Activated T-helper 1 cell treated with anti-CD3 and anti-CD28 coated beads, Interleukin-12 subunit alpha, Interleukin-12 subunit beta, Interleukin-2, Interleukin-4 antibody, amounts not matched to agents 30 ng/mL and 10 ng/mL and 1 ng/mL, durations not matched to agents 14 hours and 24 hours and 36 hours (primary cell): Measurements from ENCODE around the gene NDST3. TPM values are rescaled to one million over a fixed set of nuclear protein-coding genes. Genes with fewer than 3 reads are reported as not detected.

Source experiments
- DNase-seq: peaks from one replicate; pipeline ENCODE4 v3.0.0; 2021; ENCODE audit warnings: low spot score
- H3K27ac Mint-ChIP-seq: one replicate; pipeline ENCODE4 v1.8.0; 2021; ENCODE audit warnings: mild to moderate bottlenecking, mixed read lengths
- H3K27me3 Mint-ChIP-seq: one replicate; pipeline ENCODE4 v1.8.0; 2022; ENCODE audit warnings: mild to moderate bottlenecking, moderate library complexity, mixed read lengths; ENCODE audit not compliant: insufficient read depth
- H3K36me3 Mint-ChIP-seq: one replicate; pipeline ENCODE4 v1.8.0; 2021; ENCODE audit warnings: low read depth, mixed read lengths
- H3K4me1 Mint-ChIP-seq: one replicate; pipeline ENCODE4 v1.8.0; 2021; ENCODE audit warnings: low read depth, mixed read lengths
- H3K4me3 Mint-ChIP-seq: one replicate; pipeline ENCODE4 v1.8.0; 2021; ENCODE audit warnings: mild to moderate bottlenecking, moderate library complexity, mixed read lengths
- H3K9me3 Mint-ChIP-seq: one replicate; pipeline ENCODE4 v1.8.0; 2021; ENCODE audit warnings: mixed read lengths
- intact Hi-C: fragments of 100-400 bp; cut with micrococcal nuclease; formaldehyde crosslinking; loops from one replicate; pipeline ENCODE4 v1.15.1; 2024
- total RNA-seq: library from RNA; stranded (reverse); gene quantifications from 2 replicates; pipeline ENCODE4 v1.2.3, GENCODE V29; 2022

NDST3 gene
- total RNA-seq, 1 donor from 2014 or later = not detected

DNA sequence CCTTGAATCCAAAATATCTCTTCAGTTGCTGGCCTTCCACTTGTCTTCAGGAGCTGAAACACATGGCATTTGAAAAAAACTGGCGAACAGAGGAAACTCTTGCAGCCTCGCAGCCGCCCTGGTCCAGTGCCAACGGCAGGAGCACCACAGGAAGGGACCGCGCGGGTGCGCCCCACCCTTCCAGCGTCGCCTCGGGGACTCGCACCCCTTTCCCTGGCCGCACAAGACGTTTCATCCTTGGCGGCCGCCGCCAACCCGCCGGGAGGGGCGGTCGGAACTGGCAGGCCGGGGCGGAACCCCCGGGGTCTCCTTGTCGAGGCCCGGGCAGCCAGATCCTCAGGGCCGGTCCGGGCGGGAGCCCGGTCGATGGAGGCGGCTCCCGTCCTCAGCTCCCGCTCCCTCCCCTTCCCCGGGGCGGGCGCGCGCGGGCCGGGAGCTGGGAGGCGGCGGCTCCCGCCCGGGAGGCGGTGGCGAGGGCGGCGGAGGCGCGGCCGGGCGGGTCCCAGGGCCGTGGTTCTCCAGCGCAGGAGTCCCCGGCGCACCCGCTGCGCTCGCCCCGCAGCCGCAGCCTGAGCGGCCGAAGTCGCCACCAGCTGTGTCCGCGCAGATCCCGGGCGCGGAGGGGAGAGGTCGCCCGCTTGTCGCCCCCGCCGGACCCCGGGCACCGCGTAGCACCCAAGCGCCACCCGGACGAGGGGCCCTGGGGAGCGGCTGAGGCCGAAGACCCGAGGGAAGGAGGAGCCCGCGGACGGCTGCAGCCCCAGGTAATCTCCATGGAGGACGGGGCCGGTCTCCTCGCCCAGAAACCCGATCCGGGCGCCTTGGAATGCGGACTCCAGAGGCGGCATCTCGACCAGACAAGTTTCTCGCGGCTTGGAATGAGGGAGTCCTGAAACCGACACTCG is 886 bp upstream of the NDST3 start:
- H3K36me3 Mint-ChIP-seq = peaks cover 3% of the 10 kb centered on the region
- no peaks in the 10 kb centered on the region for H3K9me3 Mint-ChIP-seq
- DNase-seq = no peak
- no peak overlapping the region for H3K4me3 Mint-ChIP-seq
- peaks cover 45% of the 10 kb centered on the region for H3K27me3 Mint-ChIP-seq
- H3K4me1 Mint-ChIP-seq = peaks cover 5% of the 10 kb centered on the region
- H3K27ac Mint-ChIP-seq = no peak overlapping the region
- intact Hi-C loops = no loop called here

DNA sequence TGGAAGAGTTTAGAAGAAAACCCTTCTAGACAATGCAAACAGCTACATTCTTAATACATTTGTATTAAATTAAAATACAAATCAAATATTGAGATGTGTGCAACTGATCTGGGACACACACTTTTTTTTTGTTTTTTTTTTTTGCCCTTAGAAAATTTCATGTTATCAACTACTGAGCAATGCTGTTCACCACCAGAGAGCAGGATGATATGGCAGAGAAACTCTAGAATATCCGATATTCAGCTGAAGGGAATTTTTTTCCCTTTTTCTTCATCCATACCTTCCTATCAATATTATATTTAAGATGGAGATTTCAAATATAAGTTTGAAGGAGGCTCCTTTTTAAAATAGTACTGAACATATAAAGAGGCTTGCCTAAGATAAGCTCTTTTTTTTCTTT is 1.0 kb downstream of the NDST3 start:
- intact Hi-C loops = no loop called here
- H3K27me3 Mint-ChIP-seq = peaks cover 45% of the 10 kb centered on the region

DNA sequence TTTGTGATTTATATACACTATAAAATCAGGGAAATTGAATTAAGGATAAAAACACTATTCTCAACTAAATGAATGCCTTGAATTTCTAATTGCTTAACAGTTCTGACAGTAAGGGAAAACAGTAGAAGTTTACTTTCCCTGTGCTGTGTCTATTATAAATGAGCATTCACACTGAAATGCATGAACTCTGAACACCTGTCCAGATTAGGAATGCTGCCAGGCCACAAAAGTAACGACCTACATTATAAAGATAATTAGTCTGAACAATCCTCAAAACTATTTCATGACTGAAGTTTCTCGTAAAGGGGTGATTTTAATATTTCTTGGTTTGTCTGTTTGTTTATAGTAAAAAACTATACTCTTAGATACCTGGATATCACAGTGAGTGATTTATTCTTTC is 2.0 kb downstream of the NDST3 start:
- Mint-ChIP-seq H3K27me3 (peaks cover 39% of the 10 kb centered on the region), H3K4me1 (peaks cover 5% of the 10 kb centered on the region), H3K27ac (no peak overlapping the region), H3K36me3 (peaks cover 3% of the 10 kb centered on the region), H3K9me3 (no peaks in the 10 kb centered on the region), H3K4me3 (no peak overlapping the region)
- intact Hi-C loops = no loop called here
- DNase-seq = no peak

More for the DNA sequence above, 1.0 kb downstream of the NDST3 start:
- DNase-seq = no peak
- Mint-ChIP-seq H3K27ac (no peak overlapping the region), H3K4me1 (peaks cover 5% of the 10 kb centered on the region), H3K4me3 (no peak overlapping the region), H3K36me3 (peaks cover 3% of the 10 kb centered on the region), H3K9me3 (no peaks in the 10 kb centered on the region)

DNA sequence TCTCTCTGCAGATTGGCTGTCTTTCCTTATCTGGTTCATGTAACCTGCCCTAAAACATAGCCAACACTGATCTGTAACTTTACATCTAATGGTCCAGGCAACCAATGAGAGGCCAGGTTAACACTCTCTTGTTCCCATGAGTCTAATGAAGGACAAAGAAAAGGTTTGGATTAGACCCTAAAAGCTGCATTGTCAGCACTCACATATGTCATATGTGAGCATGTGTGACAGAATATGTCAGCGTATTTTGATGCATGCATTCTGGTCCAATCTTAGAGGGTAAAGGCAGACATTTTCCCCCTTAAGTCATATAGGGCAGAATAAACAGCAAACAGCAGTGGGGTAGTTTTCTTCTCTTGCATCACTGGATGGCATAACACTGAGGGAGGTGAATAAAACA is 3.7 kb downstream of the NDST3 start:
- H3K27ac Mint-ChIP-seq = no peak overlapping the region
- no peaks in the 10 kb centered on the region for H3K9me3 Mint-ChIP-seq
- peaks cover 23% of the 10 kb centered on the region for H3K27me3 Mint-ChIP-seq
- peaks cover 3% of the 10 kb centered on the region for H3K36me3 Mint-ChIP-seq
- no peak overlapping the region for H3K4me3 Mint-ChIP-seq
- intact Hi-C loops = no loop called here
- DNase-seq = no peak
- H3K4me1 Mint-ChIP-seq = peaks cover 5% of the 10 kb centered on the region

DNA sequence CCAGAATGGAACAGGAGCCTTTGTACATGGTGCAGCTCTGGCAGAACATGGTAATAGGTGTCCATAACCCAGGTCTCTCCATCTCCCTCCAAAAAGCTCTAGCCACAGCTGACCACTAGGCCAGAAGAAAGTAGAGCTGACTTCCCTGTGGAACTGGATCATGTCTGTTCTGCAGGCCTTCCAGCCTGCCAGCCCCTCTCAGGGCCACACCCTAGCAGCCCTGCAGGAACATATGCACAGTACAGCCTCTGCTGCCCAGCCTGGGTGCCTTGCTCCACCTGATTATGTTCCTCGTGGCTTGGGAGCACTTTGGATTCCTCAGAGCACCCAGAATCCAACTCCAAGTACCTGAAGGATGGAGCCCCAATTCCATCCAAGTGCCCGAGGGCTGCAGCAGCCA is 12.0 kb downstream of the NDST3 start:
- H3K4me3 Mint-ChIP-seq = no peak overlapping the region
- no peaks in the 10 kb centered on the region for H3K4me1 Mint-ChIP-seq
- DNase-seq = no peak
- H3K27ac Mint-ChIP-seq = no peak overlapping the region
- H3K36me3 Mint-ChIP-seq = no peaks in the 10 kb centered on the region
- H3K9me3 Mint-ChIP-seq = no peaks in the 10 kb centered on the region
- intact Hi-C loops = no loop called here
- peaks cover 3% of the 10 kb centered on the region for H3K27me3 Mint-ChIP-seq

DNA sequence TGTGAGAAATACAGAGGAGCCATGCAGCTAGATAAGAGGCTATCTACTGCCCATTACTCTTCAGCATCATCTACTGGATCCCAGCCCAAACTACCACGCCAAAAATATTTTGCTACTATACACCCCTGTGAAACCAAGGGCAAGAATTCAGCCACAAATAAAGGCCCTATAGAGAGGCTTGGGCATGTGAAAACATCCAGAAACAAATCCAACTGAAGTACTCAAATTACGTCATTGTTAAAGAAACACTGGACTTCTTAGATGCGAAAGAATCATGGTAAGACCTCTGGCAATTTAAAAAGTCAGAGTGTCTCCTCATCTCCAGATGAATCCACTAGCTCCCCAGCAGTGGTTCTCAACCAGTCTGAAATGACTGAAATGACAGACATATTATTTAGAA is 12.8 kb downstream of the NDST3 start:
- H3K4me3 Mint-ChIP-seq = no peak overlapping the region
- no peaks in the 10 kb centered on the region for H3K9me3 Mint-ChIP-seq
- peaks cover 3% of the 10 kb centered on the region for H3K27me3 Mint-ChIP-seq
- no peaks in the 10 kb centered on the region for H3K4me1 Mint-ChIP-seq
- no peak for DNase-seq
- H3K36me3 Mint-ChIP-seq = no peaks in the 10 kb centered on the region
- no peak overlapping the region for H3K27ac Mint-ChIP-seq
- intact Hi-C loops = no loop called here

DNA sequence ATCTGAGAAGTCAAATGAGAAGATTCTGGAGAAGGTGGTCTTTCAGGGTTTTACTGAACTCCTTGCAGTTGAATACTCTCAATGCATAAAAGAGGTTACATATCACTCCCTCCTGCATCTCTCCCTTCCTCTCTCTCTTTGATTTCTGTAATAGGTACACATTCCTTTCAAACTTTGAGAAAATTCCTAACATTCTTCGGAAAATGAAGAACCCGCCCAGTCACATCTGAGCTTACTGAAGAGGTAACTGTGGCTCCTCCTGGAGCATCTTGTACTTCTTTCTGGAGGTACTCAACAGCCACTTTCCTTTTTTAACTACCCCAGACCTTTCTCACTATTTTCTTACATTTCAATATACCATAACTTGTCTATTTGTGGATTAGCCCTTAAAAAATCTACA is 24.7 kb downstream of the NDST3 start:
- no peak overlapping the region for H3K4me3 Mint-ChIP-seq
- no peaks in the 10 kb centered on the region for H3K36me3 Mint-ChIP-seq
- H3K9me3 Mint-ChIP-seq = no peaks in the 10 kb centered on the region
- no peak for DNase-seq
- intact Hi-C loops = no loop called here
- H3K4me1 Mint-ChIP-seq = no peaks in the 10 kb centered on the region
- no peaks in the 10 kb centered on the region for H3K27me3 Mint-ChIP-seq
- no peak overlapping the region for H3K27ac Mint-ChIP-seq

DNA sequence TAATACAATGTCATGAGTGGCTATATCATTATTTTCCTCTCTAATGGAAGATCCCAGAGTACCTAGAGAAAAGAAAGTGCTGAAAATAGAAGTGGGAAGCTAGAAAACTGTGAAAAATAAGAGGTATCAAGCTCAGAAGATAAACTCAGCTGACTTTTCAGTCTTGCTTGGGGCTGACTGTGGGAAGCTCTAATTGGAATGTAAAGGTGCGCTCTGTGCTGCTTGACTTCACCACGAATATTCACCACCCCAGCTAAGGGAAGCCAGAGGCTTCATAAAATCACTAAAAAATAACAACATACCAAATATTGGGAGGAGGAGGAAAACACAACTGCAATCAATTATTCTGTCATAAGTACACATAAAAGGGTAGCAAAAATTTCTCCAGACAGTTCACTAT is 25.1 kb downstream of the NDST3 start:
- Mint-ChIP-seq H3K4me1 (no peaks in the 10 kb centered on the region), H3K27me3 (no peaks in the 10 kb centered on the region), H3K9me3 (no peaks in the 10 kb centered on the region), H3K36me3 (no peaks in the 10 kb centered on the region), H3K27ac (no peak overlapping the region), H3K4me3 (no peak overlapping the region)
- DNase-seq = no peak
- intact Hi-C loops = no loop called here

DNA sequence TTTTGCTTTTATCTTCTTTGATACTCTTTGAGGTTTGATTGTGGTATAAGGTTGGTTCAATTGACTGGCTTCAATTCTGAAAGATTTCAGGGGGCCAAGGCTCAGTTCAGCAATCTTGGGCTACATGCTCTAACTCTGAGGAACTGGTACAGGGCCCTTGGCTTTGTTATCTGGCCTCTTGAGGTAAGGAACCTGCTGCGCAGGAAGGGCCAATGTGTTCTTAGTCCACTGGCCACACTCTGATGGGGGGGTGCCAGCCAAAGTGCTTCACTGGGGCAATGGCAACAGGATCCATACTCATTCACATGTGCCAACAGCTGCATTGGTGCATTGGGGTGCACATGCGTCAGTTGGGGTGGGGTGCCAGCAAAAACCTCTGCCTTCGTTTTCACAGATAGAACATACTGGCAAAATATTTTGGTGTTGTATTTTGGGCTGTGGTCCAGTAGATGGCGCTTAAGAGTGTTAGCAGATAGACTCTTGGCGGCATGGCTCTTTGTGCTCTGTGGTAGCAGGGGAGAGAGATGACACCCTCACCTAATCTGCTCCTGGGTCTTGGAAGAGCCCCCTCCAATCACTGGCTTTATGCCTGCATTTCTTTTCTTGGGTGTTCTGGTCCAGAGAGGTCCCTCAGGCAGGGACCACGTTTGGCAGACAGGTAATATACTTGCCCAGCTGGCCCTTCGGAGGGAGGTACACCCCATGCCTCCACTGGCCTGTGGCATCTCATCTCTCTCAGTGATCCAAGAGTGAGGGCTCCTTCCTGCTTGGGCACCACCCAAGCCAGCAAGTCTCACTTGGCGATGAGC is 42.9 kb downstream of the NDST3 start:
- no peaks in the 10 kb centered on the region for H3K4me1 Mint-ChIP-seq
- H3K4me3 Mint-ChIP-seq = no peak overlapping the region
- DNase-seq = peak; percentile 2
- peaks cover 3% of the 10 kb centered on the region for H3K27me3 Mint-ChIP-seq
- no peaks in the 10 kb centered on the region for H3K9me3 Mint-ChIP-seq
- H3K27ac Mint-ChIP-seq = no peak overlapping the region
- no peaks in the 10 kb centered on the region for H3K36me3 Mint-ChIP-seq
- intact Hi-C loops = loop anchor here (1.0 to 5.0 kb wide), 3 partner anchors 95 to 193 kb away; no protein-coding TSS in a partner anchor

DNA sequence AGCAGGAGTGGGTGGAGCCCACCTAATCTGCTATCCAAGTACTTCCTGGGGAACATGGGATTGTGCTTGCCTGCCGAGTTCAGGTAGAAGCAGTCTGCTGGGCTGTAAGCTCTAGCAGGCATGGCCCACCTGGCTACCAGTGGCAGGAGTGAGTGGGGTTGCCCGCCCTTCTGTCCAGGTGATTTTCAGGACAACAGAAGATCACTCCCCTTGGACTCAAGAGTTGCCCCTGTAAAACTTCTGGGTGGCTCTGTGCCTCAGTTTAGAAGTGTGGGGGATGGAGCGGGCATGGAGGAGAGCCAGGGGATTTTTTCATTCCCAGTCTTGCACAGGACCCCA is 43.5 kb downstream of the NDST3 start:
- intact Hi-C loops = loop anchor here (1.0 to 5.0 kb wide), 3 partner anchors 95 to 193 kb away; no protein-coding TSS in a partner anchor
- Mint-ChIP-seq H3K27me3 (peaks cover 4% of the 10 kb centered on the region), H3K4me3 (no peak overlapping the region), H3K4me1 (no peaks in the 10 kb centered on the region), H3K9me3 (no peaks in the 10 kb centered on the region), H3K36me3 (no peaks in the 10 kb centered on the region), H3K27ac (no peak overlapping the region)
- DNase-seq = no peak

DNA sequence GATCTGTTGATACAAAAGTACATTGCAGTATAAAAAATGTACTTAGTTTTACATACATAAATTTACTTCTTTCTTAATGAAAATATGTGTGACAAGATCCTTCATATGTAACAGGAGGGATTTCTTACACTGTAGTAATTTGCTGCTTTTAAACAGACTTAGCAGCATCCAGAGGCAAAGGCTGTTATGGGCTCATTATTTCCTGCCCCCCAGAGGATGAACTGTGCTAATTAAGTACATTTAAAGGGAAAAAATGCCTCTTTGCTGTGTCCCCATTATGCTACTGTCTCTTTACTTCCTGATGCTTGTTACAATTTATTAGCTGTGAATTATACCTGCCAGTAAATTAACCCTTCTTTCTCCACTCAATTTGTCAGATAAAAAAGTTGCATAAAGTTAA is 47.1 kb downstream of the NDST3 start:
- intact Hi-C loops = no loop called here
- Mint-ChIP-seq H3K9me3 (no peaks in the 10 kb centered on the region), H3K27me3 (peaks cover 6% of the 10 kb centered on the region), H3K36me3 (no peaks in the 10 kb centered on the region), H3K27ac (peak overlapping the region; percentile 38), H3K4me1 (peaks cover 1% of the 10 kb centered on the region), H3K4me3 (no peak overlapping the region)
- DNase-seq = no peak

DNA sequence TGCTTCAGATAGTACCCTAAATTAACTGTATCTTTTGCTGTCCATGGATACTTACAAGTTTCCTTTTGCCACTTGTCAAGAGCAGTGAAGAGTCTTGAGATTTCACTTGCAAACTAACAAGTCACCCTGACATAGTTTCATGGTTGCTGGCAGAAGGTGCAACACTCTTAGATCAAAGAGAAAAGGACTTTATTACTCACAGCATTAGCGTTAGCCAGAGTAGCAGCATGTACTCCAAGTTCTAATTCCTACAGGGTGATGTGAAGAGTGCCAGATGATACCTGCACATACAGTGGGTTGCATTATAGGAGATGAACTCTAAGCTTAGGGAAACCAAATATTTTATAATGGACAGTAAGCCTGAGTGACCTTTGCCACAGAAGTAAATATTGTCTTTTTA is 47.9 kb downstream of the NDST3 start:
- H3K4me1 Mint-ChIP-seq = peaks cover 4% of the 10 kb centered on the region
- H3K9me3 Mint-ChIP-seq = no peaks in the 10 kb centered on the region
- intact Hi-C loops = no loop called here
- H3K27me3 Mint-ChIP-seq = peaks cover 6% of the 10 kb centered on the region
- no peak for DNase-seq
- H3K4me3 Mint-ChIP-seq = no peak overlapping the region
- H3K36me3 Mint-ChIP-seq = no peaks in the 10 kb centered on the region
- H3K27ac Mint-ChIP-seq = no peak overlapping the region

DNA sequence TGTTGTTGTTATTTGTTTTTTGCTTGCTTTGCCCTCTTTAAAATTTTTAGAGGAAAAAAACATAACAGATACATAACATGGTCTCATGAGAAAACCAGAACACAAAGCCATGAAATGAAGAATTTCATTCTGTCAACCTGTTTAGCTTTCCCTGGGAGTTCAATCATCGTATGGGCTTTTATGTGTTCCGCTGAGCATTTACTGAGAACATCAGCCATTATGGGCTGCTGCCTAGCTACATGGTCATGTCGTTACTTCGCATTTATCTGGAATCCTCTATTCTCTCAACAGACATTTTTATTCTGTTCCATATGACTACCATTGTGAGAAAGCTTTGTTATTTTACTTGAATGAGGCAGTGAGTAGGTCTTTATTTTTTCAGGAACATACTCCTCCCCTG is 51.4 kb downstream of the NDST3 start:
- no peak overlapping the region for H3K27ac Mint-ChIP-seq
- H3K9me3 Mint-ChIP-seq = no peaks in the 10 kb centered on the region
- intact Hi-C loops = no loop called here
- no peaks in the 10 kb centered on the region for H3K36me3 Mint-ChIP-seq
- DNase-seq = no peak
- no peak overlapping the region for H3K4me3 Mint-ChIP-seq
- peaks cover 4% of the 10 kb centered on the region for H3K4me1 Mint-ChIP-seq
- H3K27me3 Mint-ChIP-seq = peaks cover 6% of the 10 kb centered on the region
